ENCODE measurements around the gene GRIK4.

The GRIK4 gene

GRCh38 chr11:120613264-120614226 lies 102.0 kb downstream of the GRIK4 start:
- TF ChIP-seq, protein P1, sequence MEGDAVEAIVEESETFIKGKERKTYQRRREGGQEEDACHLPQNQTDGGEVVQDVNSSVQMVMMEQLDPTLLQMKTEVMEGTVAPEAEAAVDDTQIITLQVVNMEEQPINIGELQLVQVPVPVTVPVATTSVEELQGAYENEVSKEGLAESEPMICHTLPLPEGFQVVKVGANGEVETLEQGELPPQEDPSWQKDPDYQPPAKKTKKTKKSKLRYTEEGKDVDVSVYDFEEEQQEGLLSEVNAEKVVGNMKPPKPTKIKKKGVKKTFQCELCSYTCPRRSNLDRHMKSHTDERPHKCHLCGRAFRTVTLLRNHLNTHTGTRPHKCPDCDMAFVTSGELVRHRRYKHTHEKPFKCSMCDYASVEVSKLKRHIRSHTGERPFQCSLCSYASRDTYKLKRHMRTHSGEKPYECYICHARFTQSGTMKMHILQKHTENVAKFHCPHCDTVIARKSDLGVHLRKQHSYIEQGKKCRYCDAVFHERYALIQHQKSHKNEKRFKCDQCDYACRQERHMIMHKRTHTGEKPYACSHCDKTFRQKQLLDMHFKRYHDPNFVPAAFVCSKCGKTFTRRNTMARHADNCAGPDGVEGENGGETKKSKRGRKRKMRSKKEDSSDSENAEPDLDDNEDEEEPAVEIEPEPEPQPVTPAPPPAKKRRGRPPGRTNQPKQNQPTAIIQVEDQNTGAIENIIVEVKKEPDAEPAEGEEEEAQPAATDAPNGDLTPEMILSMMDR (IDR thresholded peaks at IDR 0.05; ENCODE audit: low read depth, low read length, poor library complexity, severe bottlenecking), result no peak
- TF ChIP-seq EZH2phosphoT487 (IDR thresholded peaks at IDR 0.05; ENCODE audit: borderline replicate concordance, low read length), result no peak
- Histone ChIP-seq H4K20me1 (ENCODE audit: control insufficient read depth, insufficient read depth, low read depth, low read length) (no peaks in the 10 kb centered on the region), H3K9me3 (ENCODE audit: control insufficient read depth, insufficient read depth, low read length) (peaks cover 10% of the 10 kb centered on the region; the same call in 1 of the 2 replicates), H3K4me2 (ENCODE audit: low read length) (no peak overlapping the region), H3K4me3 (ENCODE audit: low read length) (no peak overlapping the region), H3K9me2 (replicated peaks; ENCODE audit: control insufficient read depth, low read length) (no peaks in the 10 kb centered on the region), H3F3A (ENCODE audit: control insufficient read depth, insufficient read depth) (no peaks in the 10 kb centered on the region), H3K27ac (ENCODE audit: low read depth, low read length) (no peak overlapping the region), H3K36me3 (ENCODE audit: control insufficient read depth, low read length) (no peaks in the 10 kb centered on the region), H3K4me1 (ENCODE audit: control insufficient read depth, low read length) (no peaks in the 10 kb centered on the region), H3K79me2 (ENCODE audit: control insufficient read depth, low read length) (no peaks in the 10 kb centered on the region), H3K27me3 (ENCODE audit: control insufficient read depth, low read length) (no peaks in the 10 kb centered on the region)

DNA sequence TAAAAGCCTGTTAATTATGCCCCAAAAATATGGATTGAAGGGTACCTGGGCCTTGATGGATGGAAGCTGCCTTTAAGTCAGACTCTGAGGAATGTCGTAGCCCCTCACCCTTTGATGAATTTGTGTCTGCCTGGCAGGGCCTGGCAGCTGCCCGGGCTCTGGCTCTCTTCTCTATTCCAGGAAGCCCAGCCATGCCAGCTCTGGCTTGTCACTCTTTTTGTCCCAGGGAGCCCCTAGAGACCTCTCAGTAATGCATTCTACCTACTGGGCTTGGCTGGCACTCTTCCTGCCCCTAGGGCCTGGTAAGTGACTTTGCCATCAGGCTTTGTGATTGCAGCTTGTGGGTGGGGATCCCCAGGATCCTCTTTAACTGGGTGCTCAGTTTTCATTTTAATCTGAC lies 103.8 kb downstream of the GRIK4 start:
- H3K79me2 ChIP-seq (ENCODE audit: control insufficient read depth, low read length), result no peaks in the 10 kb centered on the region
- no peaks in the 10 kb centered on the region for H4K20me1 ChIP-seq (ENCODE audit: control insufficient read depth, insufficient read depth, low read depth, low read length)
- H3K9me3 ChIP-seq (ENCODE audit: control insufficient read depth, insufficient read depth, low read length), result peaks cover 11% of the 10 kb centered on the region; the same call in 1 of the 2 replicates
- H3K4me2 ChIP-seq (ENCODE audit: low read length), result no peak overlapping the region
- H3K4me3 ChIP-seq (ENCODE audit: low read length), result no peak overlapping the region
- H3K4me1 ChIP-seq (ENCODE audit: control insufficient read depth, low read length), result no peaks in the 10 kb centered on the region
- no peaks in the 10 kb centered on the region for H3K9me2 ChIP-seq (replicated peaks; ENCODE audit: control insufficient read depth, low read length)
- H3K27me3 ChIP-seq (ENCODE audit: control insufficient read depth, low read length), result no peaks in the 10 kb centered on the region
- H3K27ac ChIP-seq (ENCODE audit: low read depth, low read length), result no peak overlapping the region
- H3F3A ChIP-seq (ENCODE audit: control insufficient read depth, insufficient read depth), result no peaks in the 10 kb centered on the region
- no peaks in the 10 kb centered on the region for H3K36me3 ChIP-seq (ENCODE audit: control insufficient read depth, low read length)
- no peak for TF ChIP-seq EZH2phosphoT487 (IDR thresholded peaks at IDR 0.05; ENCODE audit: borderline replicate concordance, low read length)
- TF ChIP-seq, protein P1 (IDR thresholded peaks at IDR 0.05; ENCODE audit: low read depth, low read length, poor library complexity, severe bottlenecking), result no peak

DNA sequence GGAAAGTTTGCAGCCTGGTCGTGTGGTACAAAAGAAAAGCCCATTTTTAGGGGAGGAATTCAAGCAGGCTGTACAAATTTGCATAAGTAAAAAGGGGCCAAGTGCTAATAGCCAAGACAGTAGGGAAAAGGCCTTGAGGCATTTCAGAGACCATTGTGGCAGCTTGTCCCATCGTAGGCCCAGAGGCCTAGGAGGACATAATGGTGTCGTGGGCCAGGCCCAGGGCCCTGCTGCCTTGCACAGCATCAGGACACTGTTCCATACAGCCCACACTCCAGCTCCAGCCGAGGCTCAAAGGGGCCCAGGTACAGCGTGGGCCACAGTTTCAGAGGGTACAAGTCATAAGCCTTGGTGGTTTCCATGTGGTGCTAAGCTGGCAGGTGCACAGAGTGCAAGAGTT lies 106.9 kb downstream of the GRIK4 start:
- Histone ChIP-seq H3F3A (ENCODE audit: control insufficient read depth, insufficient read depth) (no peaks in the 10 kb centered on the region), H3K36me3 (ENCODE audit: control insufficient read depth, low read length) (no peaks in the 10 kb centered on the region), H3K4me2 (ENCODE audit: low read length) (no peak overlapping the region), H3K27ac (ENCODE audit: low read depth, low read length) (no peak overlapping the region), H3K27me3 (ENCODE audit: control insufficient read depth, low read length) (no peaks in the 10 kb centered on the region), H3K79me2 (ENCODE audit: control insufficient read depth, low read length) (no peaks in the 10 kb centered on the region), H4K20me1 (ENCODE audit: control insufficient read depth, insufficient read depth, low read depth, low read length) (no peaks in the 10 kb centered on the region), H3K9me3 (ENCODE audit: control insufficient read depth, insufficient read depth, low read length) (peaks cover 11% of the 10 kb centered on the region; the same call in 1 of the 2 replicates), H3K4me1 (ENCODE audit: control insufficient read depth, low read length) (no peaks in the 10 kb centered on the region), H3K4me3 (ENCODE audit: low read length) (no peak overlapping the region), H3K9me2 (replicated peaks; ENCODE audit: control insufficient read depth, low read length) (no peaks in the 10 kb centered on the region)
- TF ChIP-seq, protein P1 (IDR thresholded peaks at IDR 0.05; ENCODE audit: low read depth, low read length, poor library complexity, severe bottlenecking), result no peak
- no peak for TF ChIP-seq EZH2phosphoT487 (IDR thresholded peaks at IDR 0.05; ENCODE audit: borderline replicate concordance, low read length)

Measured in DOHH2 (cell line).